Mesodermal cell (in vitro differentiated cells): Measurements from ENCODE around the gene BBOX1. TPM values are rescaled to one million over a fixed set of nuclear protein-coding genes. Genes with fewer than 3 reads are reported as not detected.
"Not testable (repeated sequence)": the region's sequence is repeated elsewhere in the genome, so short reads cannot be mapped to it uniquely, and the experiment has no call there.

Source experiments
- H3K27ac ChIP-seq: 2 replicates; pipeline ENCODE4 v1.7.0; 2013; ENCODE audit warnings: mild to moderate bottlenecking, low read depth, low read length, moderate library complexity; ENCODE audit not compliant: severe bottlenecking
- H3K36me3 ChIP-seq: 2 replicates; pipeline ENCODE4 v1.7.1; 2013; ENCODE audit warnings: mild to moderate bottlenecking, low read length, moderate library complexity; ENCODE audit not compliant: control insufficient read depth, insufficient read depth
- H3K4me1 ChIP-seq: one replicate; pipeline ENCODE4 v1.7.1; 2013; ENCODE audit warnings: mild to moderate bottlenecking, low read length; ENCODE audit not compliant: insufficient read depth, control insufficient read depth, poor library complexity, severe bottlenecking
- H3K4me3 ChIP-seq: 2 replicates; pipeline ENCODE4 v1.7.0; 2013; ENCODE audit warnings: low read length, control low read depth, mild to moderate bottlenecking; ENCODE audit not compliant: insufficient read depth, poor library complexity, severe bottlenecking; ENCODE audit errors: extremely low read depth
- H3K9me3 ChIP-seq: 2 replicates; pipeline ENCODE4 v1.7.1; 2013; ENCODE audit warnings: mild to moderate bottlenecking, low read length, moderate library complexity; ENCODE audit not compliant: control insufficient read depth
- WGBS, 2 experiments: methylation state at CpG; one replicate each; pipeline ENCODE4 v1.1.5; 2013; ENCODE audit warnings: missing lambda C conversion rate in 2 of 2; ENCODE audit not compliant: insufficient coverage in 2 of 2; 5-methylcytosine and 5-hydroxymethylcytosine counted together
- polyA plus RNA-seq, 2 experiments: library from polyadenylated mRNA; stranded (reverse); fragments of 50-300 nt; gene quantifications; one replicate each; pipeline ENCODE4 v1.2.3, GENCODE V29; 2013

BBOX1 gene
- not detected for polyA plus RNA-seq (2013, experiment 1 of 2)
- polyA plus RNA-seq (2013, experiment 2 of 2), result not detected

GRCh38 chr11:27040302-27041115 is at the start of gene BBOX1:
Gene BBOX1 (plus strand): TSS chr11:27040815. CDS start chr11:27055431, 14,616 bp downstream.
- Histone ChIP-seq H3K4me3 (no peak within 1 kb of the TSS), H3K27ac (no peak within 1 kb of the TSS), H3K36me3 (no peaks in the 10 kb centered on the region), H3K4me1 (no peaks in the 10 kb centered on the region), H3K9me3 (peaks cover 2% of the 10 kb centered on the region)
- 100% methylated on average over 1 to 2 of the region's 4 CpGs for WGBS, 2 experiments

GRCh38 chr11:26992031-26992541 is 48.5 kb upstream of the BBOX1 start:
- 89 to 100% methylated on average over 1 of the region's 1 CpG for WGBS, 2 experiments
- Histone ChIP-seq H3K36me3 (no peaks in the 10 kb centered on the region), H3K9me3 (no peaks in the 10 kb centered on the region), H3K4me1 (peaks cover 3% of the 10 kb centered on the region), H3K27ac (no peak overlapping the region), H3K4me3 (no peak overlapping the region)

DNA sequence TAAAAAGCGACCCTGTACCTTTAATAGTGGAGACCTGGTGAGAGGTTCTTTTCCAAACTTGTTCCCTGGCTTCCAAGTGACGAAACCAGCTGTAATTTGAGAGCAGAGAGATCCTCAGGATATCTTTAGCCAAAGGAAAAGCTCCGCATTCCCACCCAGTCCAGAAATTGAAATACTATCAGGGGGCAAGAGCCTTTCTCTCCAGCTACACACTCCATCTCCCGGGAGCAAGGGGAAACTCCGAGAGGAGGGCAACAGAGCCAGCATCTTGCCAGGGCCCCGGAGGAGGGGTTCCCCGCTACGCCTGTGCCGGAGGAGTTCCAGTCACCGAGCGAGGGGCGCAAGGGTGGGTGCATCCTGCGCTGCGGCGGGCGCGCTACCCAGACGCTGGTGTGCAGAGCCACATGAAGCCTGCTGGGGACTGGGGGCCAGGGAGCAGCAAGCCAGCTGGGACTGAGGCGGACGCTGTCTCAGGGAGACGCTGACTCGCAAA is 46.6 kb upstream of the BBOX1 start, which contains the start of gene FIBIN:
TSS of gene FIBIN (plus strand) at position 148 of the 493 bp plus-strand sequence. CDS start 415 bp downstream, outside the sequence.
- peaks cover 3% of the 10 kb centered on the region for H3K4me1 ChIP-seq
- H3K9me3 ChIP-seq, result no peaks in the 10 kb centered on the region
- no peaks in the 10 kb centered on the region for H3K36me3 ChIP-seq
- WGBS, 2 experiments, result 54 to 65% methylated on average over 17 to 19 of the region's 22 CpGs
- peak within 1 kb of the TSS; percentile 25 for H3K4me3 ChIP-seq
- no peak within 1 kb of the TSS for H3K27ac ChIP-seq

DNA sequence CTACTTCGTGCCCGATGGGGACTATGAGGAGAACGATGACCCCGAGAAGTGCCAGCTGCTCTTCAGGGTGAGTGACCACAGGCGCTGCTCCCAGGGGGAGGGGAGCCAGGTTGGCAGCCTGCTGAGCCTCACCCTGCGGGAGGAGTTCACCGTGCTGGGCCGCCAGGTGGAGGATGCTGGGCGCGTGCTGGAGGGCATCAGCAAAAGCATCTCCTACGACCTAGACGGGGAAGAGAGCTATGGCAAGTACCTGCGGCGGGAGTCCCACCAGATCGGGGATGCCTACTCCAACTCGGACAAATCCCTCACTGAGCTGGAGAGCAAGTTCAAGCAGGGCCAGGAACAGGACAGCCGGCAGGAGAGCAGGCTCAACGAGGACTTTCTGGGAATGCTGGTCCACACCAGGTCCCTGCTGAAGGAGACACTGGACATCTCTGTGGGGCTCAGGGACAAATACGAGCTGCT is 46.0 kb upstream of the BBOX1 start:
- no peak overlapping the region for H3K27ac ChIP-seq
- peaks cover 3% of the 10 kb centered on the region for H3K4me1 ChIP-seq
- no peaks in the 10 kb centered on the region for H3K9me3 ChIP-seq
- 94 to 95% methylated on average over 19 of the region's 19 CpGs for WGBS, 2 experiments
- no peaks in the 10 kb centered on the region for H3K36me3 ChIP-seq
- H3K4me3 ChIP-seq, result peak overlapping the region; percentile 25

GRCh38 chr11:26995701-26996460 is 44.7 kb upstream of the BBOX1 start:
- 20 to 60% methylated on average over 1 of the region's 1 CpG for WGBS, 2 experiments
- no peaks in the 10 kb centered on the region for H3K9me3 ChIP-seq
- no peak overlapping the region for H3K27ac ChIP-seq
- no peaks in the 10 kb centered on the region for H3K36me3 ChIP-seq
- peaks cover 3% of the 10 kb centered on the region for H3K4me1 ChIP-seq
- no peak overlapping the region for H3K4me3 ChIP-seq

GRCh38 chr11:26997378-26997777 is 43.2 kb upstream of the BBOX1 start:
- Histone ChIP-seq H3K27ac (no peak overlapping the region), H3K4me1 (peaks cover 3% of the 10 kb centered on the region), H3K9me3 (no peaks in the 10 kb centered on the region), H3K36me3 (no peaks in the 10 kb centered on the region), H3K4me3 (no peak overlapping the region)
- no CpG with 5 or more reads among the region's 2 CpGs for WGBS, 2 experiments

- H3K27ac ChIP-seq, H3K9me3 ChIP-seq, H3K36me3 ChIP-seq, H3K4me1 ChIP-seq, H3K4me3 ChIP-seq: not testable (repeated sequence)
- 86% methylated on average over 1 of the region's 4 CpGs; no CpG with 5 or more reads in 1 of the 2 experiments for WGBS, 2 experiments
These were observed 39.4 kb upstream of the BBOX1 start for GRCh38 chr11:27001136-27001730.

DNA sequence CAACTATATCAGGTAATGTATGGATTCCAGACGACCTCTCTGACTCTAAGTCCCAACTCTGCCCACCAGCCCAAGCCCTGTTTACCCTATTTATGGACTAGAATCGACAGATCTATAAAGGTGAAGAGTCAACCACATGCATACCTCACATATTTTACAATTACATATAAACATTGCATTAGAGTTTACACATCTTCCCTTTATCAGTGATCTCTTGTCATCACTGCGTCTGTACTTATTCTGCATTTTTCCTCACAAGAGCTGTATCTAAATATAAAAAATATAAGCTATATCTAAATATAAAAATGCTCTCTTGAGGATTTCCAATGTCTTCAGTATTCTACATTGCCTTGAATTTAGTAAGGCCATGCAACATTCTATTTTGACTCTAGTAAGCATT is 38.2 kb upstream of the BBOX1 start:
- H3K4me1 ChIP-seq, result peaks cover 4% of the 10 kb centered on the region
- WGBS, 2 experiments, result 60 to 100% methylated on average over 1 of the region's 3 CpGs
- H3K9me3 ChIP-seq, result no peaks in the 10 kb centered on the region
- no peaks in the 10 kb centered on the region for H3K36me3 ChIP-seq
- H3K27ac ChIP-seq, result no peak overlapping the region
- H3K4me3 ChIP-seq, result no peak overlapping the region

DNA sequence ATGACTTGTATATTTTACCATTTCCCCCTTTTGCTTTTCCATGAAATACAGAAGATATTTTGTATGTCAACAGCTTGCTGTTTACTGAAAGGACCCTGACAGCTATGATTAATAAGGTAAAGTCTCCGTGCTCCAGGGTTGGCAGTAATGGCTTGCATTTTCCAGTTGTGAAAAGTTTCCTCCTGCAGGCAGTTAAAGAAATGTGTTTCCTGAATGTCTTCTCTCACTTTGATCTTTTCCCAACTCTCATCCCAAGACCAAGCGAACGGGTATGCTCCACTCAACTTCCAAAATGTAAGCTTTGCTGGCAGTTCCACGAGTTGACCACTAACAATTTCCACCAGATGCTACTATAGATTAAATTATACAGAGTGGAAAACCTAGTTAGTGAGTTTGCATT is 37.8 kb upstream of the BBOX1 start:
- H3K36me3 ChIP-seq, result no peaks in the 10 kb centered on the region
- 86 to 100% methylated on average over 1 of the region's 4 CpGs for WGBS, 2 experiments
- H3K4me1 ChIP-seq, result peaks cover 4% of the 10 kb centered on the region
- H3K4me3 ChIP-seq, result no peak overlapping the region
- no peak overlapping the region for H3K27ac ChIP-seq
- H3K9me3 ChIP-seq, result no peaks in the 10 kb centered on the region

DNA sequence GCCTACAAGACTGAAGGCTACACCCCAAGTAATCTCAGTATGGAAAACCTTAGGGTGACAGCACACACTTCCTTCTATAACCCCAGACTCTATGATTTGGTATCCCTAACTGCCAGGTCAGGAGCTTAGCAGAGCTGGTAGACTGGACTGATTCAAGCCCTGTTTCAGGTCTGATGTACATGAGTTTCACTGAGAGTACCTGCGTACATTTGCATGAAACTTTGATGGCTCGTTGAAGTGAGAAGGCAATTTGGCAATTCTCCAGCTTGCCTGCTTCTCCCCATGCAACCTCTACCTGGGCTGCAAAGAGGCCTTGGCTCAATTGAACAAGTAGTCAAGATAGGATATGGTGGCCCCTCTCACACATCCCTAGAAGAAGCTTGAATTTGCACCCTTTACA is 36.5 kb upstream of the BBOX1 start:
- H3K36me3 ChIP-seq, result no peaks in the 10 kb centered on the region
- no peak overlapping the region for H3K27ac ChIP-seq
- H3K9me3 ChIP-seq, result no peaks in the 10 kb centered on the region
- H3K4me1 ChIP-seq, result peaks cover 4% of the 10 kb centered on the region
- no peak overlapping the region for H3K4me3 ChIP-seq
- no CpG with 5 or more reads among the region's 2 CpGs for WGBS, 2 experiments
